ENCODE measurements around the gene VPS26B.
"Not testable (repeated sequence)": the region's sequence is repeated elsewhere in the genome, so short reads cannot be mapped to it uniquely, and the experiment has no call there.

VPS26B gene

GRCh38 chr11:134242376-134242775 is 17.9 kb downstream of the VPS26B start:
- DNase-seq (ENCODE audit: insufficient read length, low spot score), result no peak
- no peak for FAIRE-seq
- TF ChIP-seq POLR2A (IDR thresholded peaks at IDR 0.05; ENCODE audit: low read depth, low read length), result no peak

GRCh38 chr11:134243913-134244312 is 19.4 kb downstream of the VPS26B start:
- no peak for FAIRE-seq
- DNase-seq (ENCODE audit: insufficient read length, low spot score), result no peak

GRCh38 chr11:134244593-134244992 is 20.1 kb downstream of the VPS26B start:
- no peak for TF ChIP-seq POLR2A (IDR thresholded peaks at IDR 0.05; ENCODE audit: low read depth, low read length)
- DNase-seq (ENCODE audit: insufficient read length, low spot score) (no peak), FAIRE-seq (no peak)

More at GRCh38 chr11:134243913-134244312, 19.4 kb downstream of the VPS26B start:
- no peak for TF ChIP-seq POLR2A (IDR thresholded peaks at IDR 0.05; ENCODE audit: low read depth, low read length)

- TF ChIP-seq POLR2A (IDR thresholded peaks at IDR 0.05; ENCODE audit: low read depth, low read length), result no peak
- DNase-seq (ENCODE audit: insufficient read length, low spot score) (no peak), FAIRE-seq (no peak)
These were observed 21.0 kb downstream of the VPS26B start for GRCh38 chr11:134245434-134245833.

GRCh38 chr11:134246100-134246499 is 21.6 kb downstream of the VPS26B start:
- FAIRE-seq (no peak), DNase-seq (ENCODE audit: insufficient read length, low spot score) (no peak)
- no peak for TF ChIP-seq POLR2A (IDR thresholded peaks at IDR 0.05; ENCODE audit: low read depth, low read length)

- DNase-seq (ENCODE audit: insufficient read length, low spot score), result no peak
- no peak for TF ChIP-seq POLR2A (IDR thresholded peaks at IDR 0.05; ENCODE audit: low read depth, low read length)
- no peak for FAIRE-seq
These were observed 22.2 kb downstream of the VPS26B start for GRCh38 chr11:134246678-134247077.

- no peak for TF ChIP-seq POLR2A (IDR thresholded peaks at IDR 0.05; ENCODE audit: low read depth, low read length)
- no peak for FAIRE-seq
- no peak for DNase-seq (ENCODE audit: insufficient read length, low spot score)
These were observed 24.5 kb downstream of the VPS26B start for GRCh38 chr11:134248910-134249480.

- TF ChIP-seq POLR2A (IDR thresholded peaks at IDR 0.05; ENCODE audit: low read depth, low read length), result no peak
- no peak for FAIRE-seq
- no peak for DNase-seq (ENCODE audit: insufficient read length, low spot score)
These were observed 25.8 kb downstream of the VPS26B start for GRCh38 chr11:134250246-134250645.

- no peak for TF ChIP-seq POLR2A (IDR thresholded peaks at IDR 0.05; ENCODE audit: low read depth, low read length)
- DNase-seq (ENCODE audit: insufficient read length, low spot score), result no peak
- no peak for FAIRE-seq
These were observed 26.2 kb downstream of the VPS26B start for GRCh38 chr11:134250675-134251074.

- no peak for TF ChIP-seq POLR2A (IDR thresholded peaks at IDR 0.05; ENCODE audit: low read depth, low read length)
- FAIRE-seq (peak; percentile 23), DNase-seq (ENCODE audit: insufficient read length, low spot score) (no peak)
These were observed 28.1 kb downstream of the VPS26B start for GRCh38 chr11:134252346-134253187.

- TF ChIP-seq POLR2A (IDR thresholded peaks at IDR 0.05; ENCODE audit: low read depth, low read length), result peak; percentile 79
- peak; percentile 90 for FAIRE-seq
- peak; percentile 84 for DNase-seq (ENCODE audit: insufficient read length, low spot score)
These were observed 28.9 kb downstream of the VPS26B start, which contains the start of the genes ACAD8 and THYN1 for GRCh38 chr11:134253188-134253993. Gene ACAD8 (plus strand): TSS chr11:134253568. CDS start chr11:134253601, 33 bp downstream. Gene THYN1 (minus strand): TSS chr11:134253352. CDS start chr11:134252882, 470 bp downstream.

GRCh38 chr11:134254433-134255183 is 30.1 kb downstream of the VPS26B start:
- FAIRE-seq, result no peak
- no peak for DNase-seq (ENCODE audit: insufficient read length, low spot score)
- no peak for TF ChIP-seq POLR2A (IDR thresholded peaks at IDR 0.05; ENCODE audit: low read depth, low read length)

GRCh38 chr11:134255184-134255561 is 30.7 kb downstream of the VPS26B start:
- not testable (repeated sequence) for FAIRE-seq; DNase-seq (ENCODE audit: insufficient read length, low spot score)

Data from H54 (cell line).